WERI-Rb-1 (cell line): ENCODE data around the gene CA5B.
"Not testable (repeated sequence)": the region's sequence is repeated elsewhere in the genome, so short reads cannot be mapped to it uniquely, and the experiment has no call there.

ENCODE experiments used
- DNase-seq: peaks from one replicate; pipeline ENCODE4 v3.0.0-alpha.2; 2020
- H3K27ac ChIP-seq: fragments of 250-450 bp; sonication (Bioruptor Pico); 2 replicates; pipeline ENCODE4 v1.5.1; 2020; ENCODE audit warnings: mild to moderate bottlenecking, moderate library complexity
- H3K27me3 ChIP-seq: fragments of 250-450 bp; sonication (Bioruptor Pico); 2 replicates; pipeline ENCODE4 v1.5.1; 2021; ENCODE audit warnings: mild to moderate bottlenecking, low read depth, moderate library complexity; ENCODE audit not compliant: insufficient read depth, severe bottlenecking
- H3K36me3 ChIP-seq: fragments of 250-450 bp; sonication (Bioruptor Pico); 2 replicates; pipeline ENCODE4 v1.5.1; 2020; ENCODE audit warnings: mild to moderate bottlenecking, moderate library complexity
- H3K4me3 ChIP-seq: 2 replicates; pipeline ENCODE4 v1.5.1; 2011; ENCODE audit warnings: low read depth, mild to moderate bottlenecking, control low read depth, low read length
- H3K9me3 ChIP-seq: fragments of 250-450 bp; sonication (Bioruptor Pico); 2 replicates; pipeline ENCODE4 v1.5.1; 2021; ENCODE audit warnings: mild to moderate bottlenecking, moderate library complexity; ENCODE audit not compliant: severe bottlenecking
- CTCF ChIP-seq: IDR thresholded peaks from 2 replicates; pipeline ENCODE4 v1.5.1; 2011; ENCODE audit warnings: low read depth, mild to moderate bottlenecking, control low read depth, inconsistent platforms, low read length

CA5B gene

GRCh38 chrX:15724911-15725310, 13.2 kb upstream of the CA5B start:
- Histone ChIP-seq H3K36me3 (no peaks in the 10 kb centered on the region), H3K27me3 (no peaks in the 10 kb centered on the region), H3K27ac (no peak overlapping the region), H3K9me3 (no peaks in the 10 kb centered on the region), H3K4me3 (no peak overlapping the region)
- TF ChIP-seq CTCF = 0 out of 2 replicates have a peak, but pooled peaks have one; percentile 15
- no peak for DNase-seq

GRCh38 chrX:15731368-15731767, 6.7 kb upstream of the CA5B start:
- H3K4me3 ChIP-seq, H3K9me3 ChIP-seq, H3K36me3 ChIP-seq, H3K27me3 ChIP-seq: not testable (repeated sequence)
- H3K27ac ChIP-seq = peak overlapping the region; percentile 16; the same call in 1 of the 2 replicates
- peak; percentile 11 for DNase-seq

- TF ChIP-seq CTCF = no peak
- Histone ChIP-seq H3K27ac (no peak overlapping the region), H3K36me3 (no peaks in the 10 kb centered on the region), H3K4me3 (peak overlapping the region; percentile 0; the same call in 1 of the 2 replicates), H3K27me3 (no peaks in the 10 kb centered on the region), H3K9me3 (no peaks in the 10 kb centered on the region)
- no peak for DNase-seq
Measured at GRCh38 chrX:15737190-15737958, 696 bp upstream of the CA5B start.

- TF ChIP-seq CTCF = no peak
- Histone ChIP-seq H3K4me3 (no peak overlapping the region), H3K27ac (no peak overlapping the region), H3K27me3 (no peaks in the 10 kb centered on the region), H3K9me3 (no peaks in the 10 kb centered on the region), H3K36me3 (no peaks in the 10 kb centered on the region)
- DNase-seq = no peak
Measured at GRCh38 chrX:15739886-15740285, 1.8 kb downstream of the CA5B start.

- no peaks in the 10 kb centered on the region for H3K27me3 ChIP-seq
- no peaks in the 10 kb centered on the region for H3K9me3 ChIP-seq
- no peak overlapping the region for H3K4me3 ChIP-seq
- no peaks in the 10 kb centered on the region for H3K36me3 ChIP-seq
- DNase-seq = no peak
- no peak overlapping the region for H3K27ac ChIP-seq
- TF ChIP-seq CTCF = no peak
Measured at GRCh38 chrX:15744181-15744867, 6.3 kb downstream of the CA5B start.

- no peaks in the 10 kb centered on the region for H3K9me3 ChIP-seq
- no peaks in the 10 kb centered on the region for H3K36me3 ChIP-seq
- H3K27me3 ChIP-seq = no peaks in the 10 kb centered on the region
- TF ChIP-seq CTCF = no peak
- no peak overlapping the region for H3K4me3 ChIP-seq
- DNase-seq = no peak
- H3K27ac ChIP-seq = no peak overlapping the region
Measured at GRCh38 chrX:15745179-15745578, 7.1 kb downstream of the CA5B start.

GRCh38 chrX:15746651-15747050, 8.6 kb downstream of the CA5B start:
- H3K4me3 ChIP-seq, H3K27ac ChIP-seq, DNase-seq, H3K9me3 ChIP-seq, H3K27me3 ChIP-seq, H3K36me3 ChIP-seq: not testable (repeated sequence)
